Measurements from ENCODE around the gene APOH. TPM values are rescaled to one million over a fixed set of nuclear protein-coding genes. Genes with fewer than 3 reads are reported as not detected.
A peak's percentile ranks its signal among the peaks of the same experiment; 100 is the strongest.

APOH gene
- polyA plus RNA-seq, 2 donors, result not detected

GRCh38 chr17:66200685-66201092 is 28.5 kb downstream of the APOH start:
- H3K4me3 ChIP-seq (ENCODE audit: low read depth in 1 of 2, low read length in 2 of 2), result no peak overlapping the region
- peaks cover 0 to 2% of the 10 kb centered on the region in 2 donors for H3K4me1 ChIP-seq (ENCODE audit: control insufficient read depth in 2 of 2, insufficient read depth in 2 of 2, low read length in 1 of 2)
- WGBS, 2 donors, result 2 to 5% methylated on average over 3 of the region's 3 CpGs
- no peaks in the 10 kb centered on the region for H3K27me3 ChIP-seq (ENCODE audit: control insufficient read depth in 1 of 2, insufficient read depth in 2 of 2, low read length in 2 of 2)
- no peak overlapping the region for H3K27ac ChIP-seq (ENCODE audit: low read depth in 2 of 2, low read length in 1 of 2)
- peaks cover 0 to 3% of the 10 kb centered on the region in 2 donors for H3K9me3 ChIP-seq (ENCODE audit: control insufficient read depth in 2 of 2, insufficient read depth in 1 of 2, low read depth in 1 of 2, low read length in 1 of 2)
- H3K36me3 ChIP-seq (ENCODE audit: control insufficient read depth in 2 of 2, insufficient read depth in 2 of 2, low read length in 1 of 2), result no peaks in the 10 kb centered on the region

GRCh38 chr17:66198242-66198641 is 31.0 kb downstream of the APOH start:
- 95 to 96% methylated on average over 8 of the region's 8 CpGs for WGBS, 2 donors
- Histone ChIP-seq H3K27me3 (ENCODE audit: control insufficient read depth in 1 of 2, insufficient read depth in 2 of 2, low read length in 2 of 2) (no peaks in the 10 kb centered on the region), H3K4me1 (ENCODE audit: control insufficient read depth in 2 of 2, insufficient read depth in 2 of 2, low read length in 1 of 2) (peaks cover 0 to 2% of the 10 kb centered on the region in 2 donors), H3K4me3 (ENCODE audit: low read depth in 1 of 2, low read length in 2 of 2) (no peak overlapping the region), H3K9me3 (ENCODE audit: control insufficient read depth in 2 of 2, insufficient read depth in 1 of 2, low read depth in 1 of 2, low read length in 1 of 2) (no peaks in the 10 kb centered on the region), H3K27ac (ENCODE audit: low read depth in 2 of 2, low read length in 1 of 2) (no peak overlapping the region), H3K36me3 (ENCODE audit: control insufficient read depth in 2 of 2, insufficient read depth in 2 of 2, low read length in 1 of 2) (no peaks in the 10 kb centered on the region)

- H3K27me3 ChIP-seq (ENCODE audit: control insufficient read depth in 1 of 2, insufficient read depth in 2 of 2, low read length in 2 of 2), result no peaks in the 10 kb centered on the region
- H3K9me3 ChIP-seq (ENCODE audit: control insufficient read depth in 2 of 2, insufficient read depth in 1 of 2, low read depth in 1 of 2, low read length in 1 of 2), result no peaks in the 10 kb centered on the region
- H3K27ac ChIP-seq (ENCODE audit: low read depth in 2 of 2, low read length in 1 of 2), result peak overlapping the region; percentile 23 to 42
- peak overlapping the region; percentile 74 to 82 for H3K4me3 ChIP-seq (ENCODE audit: low read depth in 1 of 2, low read length in 2 of 2)
- WGBS, 2 donors, result 3% methylated on average over 10 of the region's 10 CpGs
- peaks cover 0 to 4% of the 10 kb centered on the region in 2 donors for H3K4me1 ChIP-seq (ENCODE audit: control insufficient read depth in 2 of 2, insufficient read depth in 2 of 2, low read length in 1 of 2)
- no peaks in the 10 kb centered on the region for H3K36me3 ChIP-seq (ENCODE audit: control insufficient read depth in 2 of 2, insufficient read depth in 2 of 2, low read length in 1 of 2)
Measured at GRCh38 chr17:66192378-66192687, 36.9 kb downstream of the APOH start.

GRCh38 chr17:66191593-66192377 is 37.4 kb downstream of the APOH start, which contains the start of gene CEP112:
TSS of gene CEP112 (minus strand) at chr17:66192133.
- H3K9me3 ChIP-seq (ENCODE audit: control insufficient read depth in 2 of 2, insufficient read depth in 1 of 2, low read depth in 1 of 2, low read length in 1 of 2), result no peaks in the 10 kb centered on the region
- 0 to 1% methylated on average over 62 to 83 of the region's 83 CpGs for WGBS, 2 donors
- peak within 1 kb of the TSS; percentile 74 to 82 for H3K4me3 ChIP-seq (ENCODE audit: low read depth in 1 of 2, low read length in 2 of 2)

GRCh38 chr17:66190738-66191592 is 38.2 kb downstream of the APOH start:
- Histone ChIP-seq H3K4me3 (ENCODE audit: low read depth in 1 of 2, low read length in 2 of 2) (peak overlapping the region; percentile 74 to 82), H3K9me3 (ENCODE audit: control insufficient read depth in 2 of 2, insufficient read depth in 1 of 2, low read depth in 1 of 2, low read length in 1 of 2) (no peaks in the 10 kb centered on the region), H3K27ac (ENCODE audit: low read depth in 2 of 2, low read length in 1 of 2) (peak overlapping the region; percentile 23 to 77), H3K4me1 (ENCODE audit: control insufficient read depth in 2 of 2, insufficient read depth in 2 of 2, low read length in 1 of 2) (peaks cover 0 to 4% of the 10 kb centered on the region in 2 donors), H3K36me3 (ENCODE audit: control insufficient read depth in 2 of 2, insufficient read depth in 2 of 2, low read length in 1 of 2) (no peaks in the 10 kb centered on the region), H3K27me3 (ENCODE audit: control insufficient read depth in 1 of 2, insufficient read depth in 2 of 2, low read length in 2 of 2) (no peaks in the 10 kb centered on the region)
- WGBS, 2 donors, result 20 to 22% methylated on average over 16 of the region's 16 CpGs

More at GRCh38 chr17:66191593-66192377, 37.4 kb downstream of the APOH start, which contains the start of gene CEP112:
- peak within 1 kb of the TSS; percentile 23 to 77 for H3K27ac ChIP-seq (ENCODE audit: low read depth in 2 of 2, low read length in 1 of 2)
- peaks cover 0 to 4% of the 10 kb centered on the region in 2 donors for H3K4me1 ChIP-seq (ENCODE audit: control insufficient read depth in 2 of 2, insufficient read depth in 2 of 2, low read length in 1 of 2)
- no peaks in the 10 kb centered on the region for H3K36me3 ChIP-seq (ENCODE audit: control insufficient read depth in 2 of 2, insufficient read depth in 2 of 2, low read length in 1 of 2)
- no peaks in the 10 kb centered on the region for H3K27me3 ChIP-seq (ENCODE audit: control insufficient read depth in 1 of 2, insufficient read depth in 2 of 2, low read length in 2 of 2)

GRCh38 chr17:66187718-66188117 is 41.5 kb downstream of the APOH start:
- no peaks in the 10 kb centered on the region for H3K27me3 ChIP-seq (ENCODE audit: control insufficient read depth in 1 of 2, insufficient read depth in 2 of 2, low read length in 2 of 2)
- H3K9me3 ChIP-seq (ENCODE audit: control insufficient read depth in 2 of 2, insufficient read depth in 1 of 2, low read depth in 1 of 2, low read length in 1 of 2), result no peaks in the 10 kb centered on the region
- no peaks in the 10 kb centered on the region for H3K36me3 ChIP-seq (ENCODE audit: control insufficient read depth in 2 of 2, insufficient read depth in 2 of 2, low read length in 1 of 2)
- H3K27ac ChIP-seq (ENCODE audit: low read depth in 2 of 2, low read length in 1 of 2), result no peak overlapping the region
- no peak overlapping the region for H3K4me3 ChIP-seq (ENCODE audit: low read depth in 1 of 2, low read length in 2 of 2)
- 92 to 93% methylated on average over 2 of the region's 2 CpGs for WGBS, 2 donors
- peaks cover 0 to 4% of the 10 kb centered on the region in 2 donors for H3K4me1 ChIP-seq (ENCODE audit: control insufficient read depth in 2 of 2, insufficient read depth in 2 of 2, low read length in 1 of 2)

DNA sequence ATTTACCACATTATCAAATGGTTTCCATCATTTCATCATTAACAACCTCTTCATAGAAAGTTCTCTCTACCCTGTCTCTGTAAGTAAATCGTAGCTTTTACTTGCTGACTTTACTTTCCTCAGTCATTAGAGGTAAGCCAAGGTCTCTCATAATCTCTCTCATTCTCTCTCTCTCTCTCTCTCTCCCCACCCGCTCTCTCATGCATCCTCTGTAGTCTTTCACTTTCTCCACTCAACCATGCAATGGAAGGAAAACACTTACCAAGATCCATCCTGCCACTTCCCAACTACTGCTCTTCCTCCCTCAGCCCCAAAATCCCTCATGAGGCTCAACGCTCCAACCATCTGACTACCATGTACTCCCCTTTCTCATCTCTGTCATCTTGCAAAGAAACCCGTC is 43.4 kb downstream of the APOH start:
- no peaks in the 10 kb centered on the region for H3K27me3 ChIP-seq (ENCODE audit: control insufficient read depth in 1 of 2, insufficient read depth in 2 of 2, low read length in 2 of 2)
- no peaks in the 10 kb centered on the region for H3K9me3 ChIP-seq (ENCODE audit: control insufficient read depth in 2 of 2, insufficient read depth in 1 of 2, low read depth in 1 of 2, low read length in 1 of 2)
- 90 to 92% methylated on average over 4 of the region's 4 CpGs for WGBS, 2 donors
- no peak overlapping the region for H3K27ac ChIP-seq (ENCODE audit: low read depth in 2 of 2, low read length in 1 of 2)
- no peak overlapping the region for H3K4me3 ChIP-seq (ENCODE audit: low read depth in 1 of 2, low read length in 2 of 2)
- H3K36me3 ChIP-seq (ENCODE audit: control insufficient read depth in 2 of 2, insufficient read depth in 2 of 2, low read length in 1 of 2), result no peaks in the 10 kb centered on the region
- no peaks in the 10 kb centered on the region for H3K4me1 ChIP-seq (ENCODE audit: control insufficient read depth in 2 of 2, insufficient read depth in 2 of 2, low read length in 1 of 2)

DNA sequence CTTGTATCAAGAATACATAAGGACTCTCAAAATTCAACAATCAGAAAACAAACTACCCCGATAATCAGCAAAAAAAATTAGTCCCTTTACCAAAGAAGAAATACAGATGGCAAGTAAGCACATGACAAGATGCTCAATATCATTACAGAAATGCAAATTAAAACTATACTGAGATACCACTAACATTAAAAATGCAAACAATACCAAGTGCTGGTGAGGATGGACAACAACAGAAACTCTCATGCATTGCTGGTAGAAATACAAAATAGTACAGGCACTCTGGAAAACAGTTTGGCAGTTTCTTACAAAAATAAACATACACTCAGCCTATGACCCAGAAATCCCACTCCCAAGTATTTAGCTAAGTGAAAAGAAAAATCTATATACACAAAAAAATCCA is 44.8 kb downstream of the APOH start:
- H3K4me1 ChIP-seq (ENCODE audit: control insufficient read depth in 2 of 2, insufficient read depth in 2 of 2, low read length in 1 of 2), result no peaks in the 10 kb centered on the region
- H3K9me3 ChIP-seq (ENCODE audit: control insufficient read depth in 2 of 2, insufficient read depth in 1 of 2, low read depth in 1 of 2, low read length in 1 of 2), result no peaks in the 10 kb centered on the region
- no peaks in the 10 kb centered on the region for H3K27me3 ChIP-seq (ENCODE audit: control insufficient read depth in 1 of 2, insufficient read depth in 2 of 2, low read length in 2 of 2)
- no peaks in the 10 kb centered on the region for H3K36me3 ChIP-seq (ENCODE audit: control insufficient read depth in 2 of 2, insufficient read depth in 2 of 2, low read length in 1 of 2)
- no peak overlapping the region for H3K4me3 ChIP-seq (ENCODE audit: low read depth in 1 of 2, low read length in 2 of 2)
- 97% methylated on average over 1 of the region's 1 CpG for WGBS, 2 donors
- no peak overlapping the region for H3K27ac ChIP-seq (ENCODE audit: low read depth in 2 of 2, low read length in 1 of 2)

DNA sequence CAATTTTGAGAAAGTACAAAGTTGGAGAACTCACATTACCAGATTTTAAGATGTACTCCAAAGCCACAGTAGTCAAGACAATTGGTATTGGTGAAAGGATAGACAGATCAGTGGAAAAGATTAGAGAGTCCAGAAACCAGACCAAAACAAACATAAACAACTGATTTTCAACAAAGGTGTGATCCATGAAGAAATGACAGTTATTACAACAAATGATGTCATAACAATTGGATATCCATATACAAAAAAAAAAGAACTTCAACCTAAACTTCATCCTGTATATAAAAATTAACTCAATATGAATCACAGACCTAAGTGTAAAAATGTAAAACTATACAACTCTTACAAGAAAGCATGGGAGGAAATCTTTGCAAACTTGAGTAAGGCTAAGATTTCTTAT is 45.7 kb downstream of the APOH start:
- H3K9me3 ChIP-seq (ENCODE audit: control insufficient read depth in 2 of 2, insufficient read depth in 1 of 2, low read depth in 1 of 2, low read length in 1 of 2), result no peaks in the 10 kb centered on the region
- no peaks in the 10 kb centered on the region for H3K4me1 ChIP-seq (ENCODE audit: control insufficient read depth in 2 of 2, insufficient read depth in 2 of 2, low read length in 1 of 2)
- H3K36me3 ChIP-seq (ENCODE audit: control insufficient read depth in 2 of 2, insufficient read depth in 2 of 2, low read length in 1 of 2), result no peaks in the 10 kb centered on the region
- no peak overlapping the region for H3K4me3 ChIP-seq (ENCODE audit: low read depth in 1 of 2, low read length in 2 of 2)
- H3K27ac ChIP-seq (ENCODE audit: low read depth in 2 of 2, low read length in 1 of 2), result no peak overlapping the region
- no peaks in the 10 kb centered on the region for H3K27me3 ChIP-seq (ENCODE audit: control insufficient read depth in 1 of 2, insufficient read depth in 2 of 2, low read length in 2 of 2)

Measured in esophagus (tissue), 2 donors.